ENCODE data around the gene BLM. TPM values are rescaled to one million over a fixed set of nuclear protein-coding genes. Genes with fewer than 3 reads are reported as not detected.
A peak's percentile ranks its signal among the peaks of the same experiment; 100 is the strongest.
"Not testable (repeated sequence)": the region's sequence is repeated elsewhere in the genome, so short reads cannot be mapped to it uniquely, and the experiment has no call there.

Gene BLM
- total RNA-seq, 2 experiments from 2014 or later = 59.5 to 73.7 TPM

DNA sequence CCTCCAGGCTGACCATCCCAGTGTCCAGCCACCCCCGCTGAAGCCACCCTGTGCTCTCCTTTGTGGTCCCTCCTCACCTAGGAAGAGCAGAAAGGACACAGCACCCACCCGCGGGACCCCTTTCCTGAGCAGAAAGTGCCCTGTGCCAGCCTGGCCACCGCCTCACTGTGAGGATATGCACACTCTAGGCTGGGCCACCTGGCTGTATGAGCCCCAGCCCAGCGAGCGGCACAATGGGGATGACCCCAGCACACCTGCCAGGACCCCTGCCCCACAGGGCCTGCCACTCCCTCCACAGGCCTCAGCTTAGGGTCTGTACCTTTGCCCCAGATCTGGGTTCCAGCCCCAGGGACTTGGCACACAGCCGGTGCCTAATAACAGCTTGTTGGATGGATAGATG, 103.3 kb downstream of the BLM start:
- Mint-ChIP-seq H3K4me1 (peaks cover 25% of the 10 kb centered on the region), H3K9me3 (ENCODE audit: low read depth) (no peaks in the 10 kb centered on the region), H3K27ac (no peak overlapping the region), H3K4me3 (no peak overlapping the region), H3K27me3 (no peaks in the 10 kb centered on the region), H3K36me3 (ENCODE audit: low read depth) (peaks cover under 1% of the 10 kb centered on the region)
- CTCF ChIA-PET = no interaction called here
- no peak for DNase-seq
- intact Hi-C loops (cut with DNase I, micrococcal nuclease) = no loop called here
- no peak for ATAC-seq
- POLR2A ChIA-PET = no interaction called here

DNA sequence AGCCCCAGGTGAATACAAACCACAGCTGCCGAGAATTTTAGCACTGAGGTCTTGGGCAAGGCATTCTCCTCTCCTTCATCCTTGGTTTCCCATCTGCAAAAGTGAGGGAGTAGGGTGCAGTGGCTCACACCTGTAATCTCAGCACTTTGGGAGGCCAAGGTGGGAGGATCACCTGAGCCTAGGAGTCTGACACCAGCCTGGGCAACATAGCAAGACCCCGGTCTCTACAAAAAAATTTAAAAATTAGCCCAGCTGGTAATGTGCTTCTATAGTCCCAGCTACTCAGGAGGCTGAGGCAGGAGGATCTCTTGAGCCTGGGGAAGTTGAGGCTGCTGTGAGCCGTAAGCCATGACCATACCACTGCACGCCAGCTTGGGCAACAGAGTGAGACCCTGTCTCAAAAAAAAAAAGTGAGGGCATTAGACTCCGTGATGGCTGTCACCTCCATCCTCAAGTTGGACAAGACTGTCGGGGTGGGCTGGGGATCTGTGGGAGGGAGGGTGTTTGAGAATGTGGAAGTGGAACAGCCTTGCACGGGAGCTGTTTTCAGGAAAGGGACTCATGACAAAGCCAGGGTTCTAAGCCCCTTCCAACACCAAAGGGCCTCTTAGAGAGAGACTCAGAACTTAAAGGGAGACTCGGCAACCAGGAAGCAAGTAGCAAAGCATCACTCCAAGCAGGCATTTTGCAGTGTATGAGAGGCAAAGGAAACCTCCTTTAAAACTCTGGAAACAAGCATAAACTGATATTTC, 105.2 kb downstream of the BLM start:
- intact Hi-C loops (cut with DNase I, micrococcal nuclease) = no loop called here
- CTCF ChIA-PET = interaction anchor here (0.5 to 0.7 kb wide), 2 partner anchors 18 to 364 kb away, joined by 3 read pairs; no protein-coding TSS in a partner anchor
- Mint-ChIP-seq H3K36me3 (ENCODE audit: low read depth) (peaks cover 5% of the 10 kb centered on the region), H3K4me3 (no peak overlapping the region), H3K27ac (peak overlapping the region; percentile 42), H3K4me1 (peaks cover 26% of the 10 kb centered on the region), H3K9me3 (ENCODE audit: low read depth) (peaks cover 3% of the 10 kb centered on the region), H3K27me3 (no peaks in the 10 kb centered on the region)
- POLR2A ChIA-PET = no interaction called here
- DNase-seq (no peak), ATAC-seq (no peak)

DNA sequence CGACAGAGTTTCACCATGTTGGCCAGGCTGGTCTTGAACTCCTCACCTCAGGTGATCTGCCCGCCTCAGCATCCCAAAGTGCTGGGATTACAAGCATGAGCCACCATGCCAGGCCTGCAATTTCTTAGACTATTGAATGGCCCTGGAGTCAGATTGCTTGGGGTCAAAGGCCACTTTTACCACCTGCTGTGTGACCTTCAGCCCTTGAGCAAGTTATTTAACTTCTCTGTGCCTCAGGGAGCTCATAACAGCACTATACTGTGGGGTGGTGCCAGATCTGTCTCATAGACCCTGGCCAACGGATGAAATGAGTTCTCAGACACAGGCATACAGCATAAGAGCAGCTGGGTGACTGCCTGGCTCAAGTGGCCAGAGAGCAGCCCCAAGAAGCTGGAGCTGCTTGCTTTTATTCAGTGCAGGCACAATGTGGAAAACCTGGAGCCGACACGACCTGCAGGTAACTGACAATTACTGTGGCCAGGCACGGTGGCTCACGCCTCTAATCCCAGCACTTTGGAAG, 106.4 kb downstream of the BLM start:
- H3K27ac Mint-ChIP-seq = no peak overlapping the region
- CTCF ChIA-PET = no interaction called here
- DNase-seq (no peak), ATAC-seq (no peak)
- peaks cover 21% of the 10 kb centered on the region for H3K4me1 Mint-ChIP-seq
- intact Hi-C loops (cut with DNase I, micrococcal nuclease) = no loop called here
- H3K4me3 Mint-ChIP-seq = no peak overlapping the region
- POLR2A ChIA-PET = interaction anchor here (0.7 kb wide), 1 partner anchor 26 kb away, joined by 3 read pairs; no protein-coding TSS in a partner anchor
- H3K27me3 Mint-ChIP-seq = no peaks in the 10 kb centered on the region
- peaks cover 8% of the 10 kb centered on the region for H3K36me3 Mint-ChIP-seq (ENCODE audit: low read depth)
- peaks cover 3% of the 10 kb centered on the region for H3K9me3 Mint-ChIP-seq (ENCODE audit: low read depth)

DNA sequence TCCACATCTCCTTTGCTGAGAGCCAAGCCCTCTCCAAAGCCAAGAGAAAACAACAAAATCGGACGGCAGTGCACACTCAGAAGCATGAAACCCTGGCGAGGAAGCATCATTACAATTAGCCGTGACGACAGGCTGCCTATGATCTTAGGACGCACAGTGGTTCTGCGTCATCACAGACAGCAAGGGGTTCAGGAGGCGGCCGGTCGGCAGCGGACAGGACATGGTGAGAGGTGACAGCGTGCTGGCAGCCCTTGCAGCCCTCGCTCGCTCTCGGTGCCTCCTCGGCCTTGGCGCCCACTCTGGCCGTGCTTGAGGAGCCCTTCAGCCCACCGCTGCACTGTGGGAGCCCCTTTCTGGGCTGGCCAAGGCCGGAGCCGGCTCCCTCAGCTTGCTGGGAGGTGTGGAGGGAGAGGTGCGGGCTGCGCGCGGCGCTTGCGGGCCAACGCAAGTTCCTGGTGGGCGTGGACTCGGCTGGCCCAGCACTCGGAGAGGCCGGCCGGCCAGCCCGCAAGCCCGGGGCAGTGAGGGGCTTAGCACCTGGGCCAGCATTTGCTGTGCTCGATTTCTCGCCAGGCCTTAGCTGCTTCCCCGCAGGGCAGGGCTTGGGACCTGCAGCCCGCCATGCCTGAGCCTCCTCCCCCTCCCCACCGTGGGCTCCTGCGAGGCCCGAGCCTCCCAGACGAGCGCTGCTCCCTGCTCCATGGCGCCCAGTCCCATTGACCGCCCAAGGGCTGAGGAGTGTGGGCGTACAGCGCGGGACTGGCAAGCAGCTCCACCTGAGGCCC, 108.2 kb downstream of the BLM start:
- ChIA-PET POLR2A (interaction anchor here (0.7 to 1.5 kb wide), 5 partner anchors 7 to 106 kb away, joined by 3 to 6 read pairs (median 3); no protein-coding TSS in a partner anchor), CTCF (interaction anchor here (0.6 to 1.9 kb wide), 4 partner anchors 13 to 81 kb away, joined by 3 to 8 read pairs (median 4); no protein-coding TSS in a partner anchor)
- H3K27ac Mint-ChIP-seq; H3K36me3 Mint-ChIP-seq (ENCODE audit: low read depth); ATAC-seq; H3K4me3 Mint-ChIP-seq; H3K9me3 Mint-ChIP-seq (ENCODE audit: low read depth); H3K27me3 Mint-ChIP-seq; intact Hi-C loops (cut with DNase I, micrococcal nuclease); DNase-seq: not testable (repeated sequence)
- H3K4me1 Mint-ChIP-seq = peaks cover 23% of the 10 kb centered on the region

DNA sequence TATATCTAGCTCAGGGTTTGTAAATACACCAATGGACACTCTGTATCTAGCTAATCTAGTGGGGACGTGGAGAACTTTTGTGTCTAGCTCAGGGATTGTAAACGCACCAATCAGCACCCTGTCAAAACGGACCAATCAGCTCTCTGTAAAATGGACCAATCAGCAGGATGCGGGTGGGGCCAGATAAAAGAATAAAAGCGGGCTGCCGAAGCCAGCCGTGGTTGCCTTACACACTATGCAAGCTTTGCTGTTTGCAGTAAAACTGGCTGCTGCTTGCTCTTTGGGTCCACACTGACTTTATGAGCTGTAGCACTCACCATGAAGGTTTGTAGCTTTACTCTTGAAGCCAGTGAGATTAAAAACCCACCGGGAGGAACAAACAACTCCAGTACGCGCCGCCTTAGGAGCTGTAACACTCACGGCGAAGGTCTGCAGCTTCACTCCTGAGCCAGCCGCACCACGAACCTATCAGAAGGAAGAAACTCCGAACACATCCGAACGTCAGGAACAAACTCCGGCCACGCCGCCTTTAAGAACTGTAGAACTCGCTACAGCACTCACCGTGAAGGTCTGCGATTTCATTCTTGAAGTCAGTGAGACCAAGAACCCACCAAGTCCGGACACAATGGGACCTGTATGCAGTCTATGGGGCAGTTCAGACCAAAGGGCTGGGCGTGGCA, 109.2 kb downstream of the BLM start:
- peak overlapping the region; percentile 50 for H3K4me3 Mint-ChIP-seq
- H3K27ac Mint-ChIP-seq = peak overlapping the region; percentile 24
- CTCF ChIA-PET = interaction anchor here (0.6 to 1.9 kb wide), 6 partner anchors 8 to 80 kb away, joined by 3 to 8 read pairs (median 4); no protein-coding TSS in a partner anchor
- ATAC-seq; DNase-seq; intact Hi-C loops (cut with DNase I, micrococcal nuclease); H3K27me3 Mint-ChIP-seq; H3K9me3 Mint-ChIP-seq (ENCODE audit: low read depth): not testable (repeated sequence)
- POLR2A ChIA-PET = interaction anchor here (0.7 to 1.9 kb wide), 7 partner anchors 8 to 105 kb away, joined by 3 to 6 read pairs (median 3); partner anchors contain the start of genes FURIN and MAN2A2
- H3K36me3 Mint-ChIP-seq (ENCODE audit: low read depth) = peaks cover 12% of the 10 kb centered on the region
- peaks cover 33% of the 10 kb centered on the region for H3K4me1 Mint-ChIP-seq

DNA sequence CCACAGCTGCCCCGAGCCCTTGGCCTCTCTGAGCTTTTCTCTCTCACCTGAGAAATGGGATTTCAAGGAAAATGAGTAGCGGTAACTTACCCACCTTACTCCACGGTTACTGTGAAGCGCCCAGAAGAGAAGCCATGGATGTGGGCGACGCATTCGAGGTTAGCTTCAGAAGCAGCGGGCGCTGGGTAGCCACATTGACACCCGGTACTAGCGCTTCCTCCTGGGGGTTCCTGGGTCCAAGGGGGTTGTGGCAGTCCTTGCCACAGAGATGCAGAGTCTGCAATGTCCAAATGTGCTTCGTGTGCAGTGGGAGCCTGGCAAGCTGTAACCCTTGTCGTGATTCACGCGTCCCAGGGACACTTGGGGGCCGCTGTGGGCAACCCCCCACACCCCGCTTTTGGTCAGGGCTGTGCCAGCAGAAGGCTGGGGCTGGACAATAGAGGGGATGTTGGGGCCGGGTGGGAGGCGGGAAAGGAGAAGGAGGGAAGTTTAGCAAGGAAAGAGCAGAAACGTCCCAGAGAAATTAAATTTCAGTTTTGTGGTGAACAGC, 109.8 kb downstream of the BLM start:
- Mint-ChIP-seq H3K27me3 (no peaks in the 10 kb centered on the region), H3K9me3 (ENCODE audit: low read depth) (peaks cover 3% of the 10 kb centered on the region), H3K36me3 (ENCODE audit: low read depth) (peaks cover 12% of the 10 kb centered on the region), H3K4me3 (peak overlapping the region; percentile 50), H3K27ac (peak overlapping the region; percentile 24), H3K4me1 (peaks cover 36% of the 10 kb centered on the region)
- POLR2A ChIA-PET = interaction anchor here (0.6 to 1.9 kb wide), 9 partner anchors 12 to 661 kb away, joined by 3 to 6 read pairs (median 3); partner anchors contain the start of genes FURIN and MAN2A2
- CTCF ChIA-PET = interaction anchor here (0.6 to 1.9 kb wide), 10 partner anchors 9 to 171 kb away, joined by 3 to 8 read pairs (median 4); partner anchors contain the start of gene FURIN
- ATAC-seq (no peak), DNase-seq (no peak)
- intact Hi-C loops (cut with DNase I, micrococcal nuclease) = no loop called here

DNA sequence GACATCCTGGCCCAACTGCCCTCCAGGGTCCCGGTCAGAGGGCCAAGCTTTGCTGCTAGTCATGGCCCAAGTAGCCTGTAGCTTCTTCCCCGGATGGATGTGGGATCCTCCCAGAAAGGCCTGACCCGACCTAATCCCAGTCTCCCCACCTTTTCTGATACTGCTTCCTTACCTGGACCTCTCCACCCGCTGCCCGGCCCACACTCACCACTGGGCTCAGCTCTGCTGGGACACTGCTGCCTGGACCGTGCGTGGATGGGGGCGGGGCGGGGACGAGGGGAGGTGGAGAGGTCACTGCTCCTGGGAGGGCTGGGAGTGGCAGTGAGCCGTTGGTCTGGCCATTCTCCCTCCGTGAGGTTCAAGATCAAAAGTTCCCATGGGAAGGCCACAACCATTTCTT, 111.0 kb downstream of the BLM start:
- DNase-seq (no peak), ATAC-seq (no peak)
- H3K27me3 Mint-ChIP-seq = no peaks in the 10 kb centered on the region
- peak overlapping the region; percentile 83 for H3K27ac Mint-ChIP-seq
- H3K9me3 Mint-ChIP-seq (ENCODE audit: low read depth) = peaks cover 3% of the 10 kb centered on the region
- peaks cover 42% of the 10 kb centered on the region for H3K4me1 Mint-ChIP-seq
- H3K4me3 Mint-ChIP-seq = peak overlapping the region; percentile 34
- intact Hi-C loops (cut with DNase I, micrococcal nuclease) = no loop called here
- CTCF ChIA-PET = interaction anchor here (0.6 to 1.5 kb wide), 3 partner anchors 13 to 103 kb away, joined by 3 to 6 read pairs (median 4); partner anchors contain the start of gene FURIN
- H3K36me3 Mint-ChIP-seq (ENCODE audit: low read depth) = peaks cover 12% of the 10 kb centered on the region
- POLR2A ChIA-PET = interaction anchor here (0.8 to 1.9 kb wide), 5 partner anchors 11 to 43 kb away, joined by 3 to 6 read pairs (median 4); partner anchors contain the start of gene FURIN

DNA sequence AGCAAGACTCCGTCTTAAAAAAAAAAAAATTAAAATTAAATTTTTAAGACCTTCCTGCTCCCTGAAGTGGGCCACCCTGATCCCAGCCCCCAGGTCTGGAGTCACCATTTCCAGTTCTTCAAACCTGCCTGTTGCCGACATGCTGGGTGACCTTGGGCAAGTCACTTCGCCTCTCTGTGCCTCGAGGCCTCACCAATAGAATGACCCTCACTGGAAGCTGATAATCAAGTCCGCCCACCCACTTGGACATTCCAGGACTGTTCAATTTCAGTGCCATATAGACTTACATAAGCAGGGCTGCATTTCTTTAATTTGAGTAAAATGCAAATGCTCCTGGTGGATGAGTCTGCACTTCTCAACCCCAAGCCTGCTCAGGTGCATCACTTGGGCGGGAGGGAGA, 112.0 kb downstream of the BLM start:
- peak overlapping the region; percentile 66 for H3K4me3 Mint-ChIP-seq
- H3K27ac Mint-ChIP-seq = peak overlapping the region; percentile 99
- POLR2A ChIA-PET = interaction anchor here (0.9 to 2.6 kb wide), 12 partner anchors 9 to 112 kb away, joined by 3 to 20 read pairs (median 7); partner anchors contain the start of genes BLM and FURIN
- H3K9me3 Mint-ChIP-seq (ENCODE audit: low read depth) = peaks cover 3% of the 10 kb centered on the region
- no peak for ATAC-seq
- no peak for DNase-seq
- CTCF ChIA-PET = interaction anchor here (1.4 to 2.3 kb wide), 3 partner anchors 9 to 23 kb away, joined by 5 to 11 read pairs (median 7); no protein-coding TSS in a partner anchor
- H3K4me1 Mint-ChIP-seq = peaks cover 49% of the 10 kb centered on the region
- H3K27me3 Mint-ChIP-seq = no peaks in the 10 kb centered on the region
- intact Hi-C loops (cut with DNase I, micrococcal nuclease) = no loop called here
- peaks cover 12% of the 10 kb centered on the region for H3K36me3 Mint-ChIP-seq (ENCODE audit: low read depth)

DNA sequence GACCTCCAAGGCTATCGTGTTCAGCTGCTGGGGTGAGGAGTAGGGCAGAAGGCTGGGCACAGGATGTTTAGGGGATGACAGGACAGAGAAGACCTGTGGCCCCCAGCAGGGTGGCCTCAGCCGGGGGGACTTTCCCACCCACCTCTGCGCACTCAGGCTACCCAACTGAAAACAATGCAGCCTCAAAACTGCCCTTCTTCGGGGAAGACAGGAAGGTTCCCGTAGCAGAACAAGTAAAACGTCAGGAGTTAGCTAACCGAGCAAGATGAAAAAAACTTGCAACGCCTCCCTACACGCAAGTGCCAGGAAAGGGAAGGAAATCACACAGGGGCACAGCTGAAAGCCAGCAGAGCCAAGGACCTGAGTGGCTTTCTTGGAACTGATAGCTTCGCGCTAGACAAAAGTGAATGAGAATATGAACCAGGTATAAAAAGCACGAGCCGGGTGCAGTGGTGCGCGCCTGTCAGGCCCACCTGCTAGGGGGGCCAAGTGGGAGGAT, 112.8 kb downstream of the BLM start:
- peaks cover 3% of the 10 kb centered on the region for H3K9me3 Mint-ChIP-seq (ENCODE audit: low read depth)
- H3K4me1 Mint-ChIP-seq = peaks cover 54% of the 10 kb centered on the region
- ChIA-PET POLR2A (interaction anchor here (0.9 to 2.6 kb wide), 15 partner anchors 8 to 113 kb away, joined by 3 to 20 read pairs (median 7); partner anchors contain the start of genes BLM and FURIN), CTCF (interaction anchor here (0.7 to 2.3 kb wide), 9 partner anchors 8 to 289 kb away, joined by 3 to 11 read pairs (median 4); partner anchors contain the start of gene FES)
- ATAC-seq = peak; percentile 87
- no peaks in the 10 kb centered on the region for H3K27me3 Mint-ChIP-seq
- peak overlapping the region; percentile 66 for H3K4me3 Mint-ChIP-seq
- peaks cover 12% of the 10 kb centered on the region for H3K36me3 Mint-ChIP-seq (ENCODE audit: low read depth)
- intact Hi-C loops (cut with DNase I, micrococcal nuclease) = loop anchor here (1.0 to 10.0 kb wide), 7 partner anchors 8 to 1025 kb away; partner anchors contain the start of gene SLCO3A1 (in 1 of the 2)
- peak; percentile 89 for DNase-seq
- peak overlapping the region; percentile 99 for H3K27ac Mint-ChIP-seq

DNA sequence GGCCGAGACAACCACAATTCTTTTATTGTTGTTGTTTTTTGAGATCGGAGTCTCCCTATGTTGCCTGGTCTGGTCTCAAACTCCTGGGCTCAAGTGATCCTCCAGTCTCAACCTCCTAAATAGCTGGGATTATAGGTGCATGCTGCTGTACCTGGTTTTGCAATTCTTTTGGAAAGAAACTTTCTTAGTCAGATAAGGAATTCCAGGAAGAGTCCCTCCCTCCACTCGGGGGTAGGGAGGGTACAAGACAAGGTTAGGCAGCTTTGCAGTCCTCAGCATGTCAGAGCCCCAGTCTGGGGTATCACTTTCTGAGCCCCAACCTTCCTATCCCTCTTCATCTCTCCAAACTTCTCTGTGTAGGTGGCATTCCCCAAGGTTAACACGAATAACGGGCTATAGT, 117.5 kb downstream of the BLM start:
- intact Hi-C loops (cut with DNase I, micrococcal nuclease) = loop anchor here (5.0 to 10.0 kb wide), 2 partner anchors 98 to 1020 kb away; partner anchors contain the start of genes HDDC3 (in 1 of the 2) and SLCO3A1 (in 1 of the 2)
- peak overlapping the region; percentile 70 for H3K27ac Mint-ChIP-seq
- ChIA-PET POLR2A (interaction anchor here (0.6 to 0.8 kb wide), 2 partner anchors 18 kb away, joined by 3 read pairs; no protein-coding TSS in a partner anchor), CTCF (interaction anchor here (0.5 to 1.1 kb wide), 2 partner anchors 39 to 305 kb away, joined by 3 read pairs; no protein-coding TSS in a partner anchor)
- peaks cover 4% of the 10 kb centered on the region for H3K36me3 Mint-ChIP-seq (ENCODE audit: low read depth)
- DNase-seq (no peak), ATAC-seq (no peak)
- H3K9me3 Mint-ChIP-seq (ENCODE audit: low read depth) = no peaks in the 10 kb centered on the region
- no peaks in the 10 kb centered on the region for H3K27me3 Mint-ChIP-seq
- no peak overlapping the region for H3K4me3 Mint-ChIP-seq
- H3K4me1 Mint-ChIP-seq = peaks cover 80% of the 10 kb centered on the region

Data from activated CD4-positive, alpha-beta T cell treated with anti-CD3 and anti-CD28 coated beads for 36 hours (primary cell).